ENCODE results near the gene RTN3. TPM values are rescaled to one million over a fixed set of nuclear protein-coding genes. Genes with fewer than 3 reads are reported as not detected.

The RTN3 gene
- total RNA-seq = 85.1 and 103 TPM in 2 replicates

GRCh38 chr11:63681321-63682065 is at the start of gene RTN3:
Gene RTN3, plus strand, starts transcription at chr11:63681500. Its CDS starts 137 bp downstream, at chr11:63681637.

GRCh38 chr11:63671322-63672155 is 9.8 kb upstream of the RTN3 start, which contains the start of gene ATL3:
Gene ATL3, minus strand, starts transcription at chr11:63671376. Its CDS starts 41 bp downstream, at chr11:63671335.

GRCh38 chr11:63768237-63769041 is 87.1 kb downstream of the RTN3 start, which contains the start of gene ZFTA:
Gene ZFTA, minus strand, starts transcription at chr11:63768775. Its CDS starts 153 bp downstream, at chr11:63768622.

Other genes with a start within 250 kb of the RTN3 start
- not detected in 2 replicates for gene PLAAT5, start 190.3 kb upstream of the RTN3 start, total RNA-seq
- not detected in 2 replicates for gene LGALS12, start 175.4 kb upstream of the RTN3 start, total RNA-seq
- gene PLAAT4, start 144.7 kb upstream of the RTN3 start, total RNA-seq = 29.1 and 43.8 TPM in 2 replicates
- not detected in 2 replicates for gene PLAAT2, start 118.1 kb upstream of the RTN3 start, total RNA-seq
- 6.6 and 12.2 TPM in 2 replicates for gene PLAAT3, start 67.1 kb upstream of the RTN3 start, total RNA-seq
- gene ATL3, start 10.1 kb upstream of the RTN3 start, total RNA-seq = 84.5 and 94.5 TPM in 2 replicates
- gene ZFTA, start 87.3 kb downstream of the RTN3 start, total RNA-seq = 12.1 and 13.3 TPM in 2 replicates
- 17.7 and 26.2 TPM in 2 replicates for gene SPINDOC, start 132.0 kb downstream of the RTN3 start, total RNA-seq
- 14.7 and 15.8 TPM in 2 replicates for gene MARK2, start 157.6 kb downstream of the RTN3 start, total RNA-seq
- gene RCOR2, start 235.7 kb downstream of the RTN3 start, total RNA-seq = 1.7 and 3.0 TPM in 2 replicates

Measured in myometrial cell (primary cell).